ENCODE data around the gene LAIR2.

Gene LAIR2

GRCh38 chr19:54502518-54503048 is at the start of gene LAIR2:
Gene LAIR2, plus strand, starts transcription at chr19:54502831. Its CDS starts 88 bp downstream, at chr19:54502919.
- no peak for DNase-seq

- DNase-seq: no peak
Measured at GRCh38 chr19:54453921-54454780, 48.5 kb upstream of the LAIR2 start.

GRCh38 chr19:54454781-54455675 is 47.6 kb upstream of the LAIR2 start:
- DNase-seq: no peak

GRCh38 chr19:54455786-54456422 is 46.7 kb upstream of the LAIR2 start:
- no peak for DNase-seq

- no peak for DNase-seq
Measured at GRCh38 chr19:54456423-54457373, 45.9 kb upstream of the LAIR2 start.

GRCh38 chr19:54457773-54458647 is 44.6 kb upstream of the LAIR2 start:
- no peak for DNase-seq

- no peak for DNase-seq
Measured at GRCh38 chr19:54458648-54459281, 43.9 kb upstream of the LAIR2 start.

- DNase-seq: no peak
Measured at GRCh38 chr19:54459282-54460229, 43.1 kb upstream of the LAIR2 start.

GRCh38 chr19:54460230-54461005 is 42.2 kb upstream of the LAIR2 start:
- DNase-seq: no peak

- no peak for DNase-seq
Measured at GRCh38 chr19:54461210-54461609, 41.4 kb upstream of the LAIR2 start.

- no peak for DNase-seq
Measured at GRCh38 chr19:54461613-54462012, 41.0 kb upstream of the LAIR2 start.

- DNase-seq: no peak
Measured at GRCh38 chr19:54462047-54462654, 40.5 kb upstream of the LAIR2 start.

- DNase-seq: peak; percentile 35
Measured at GRCh38 chr19:54462655-54463530, 39.7 kb upstream of the LAIR2 start.

GRCh38 chr19:54463531-54464043 is 39.0 kb upstream of the LAIR2 start, which contains the start of gene LENG9:
Gene LENG9, minus strand, starts transcription at chr19:54463778. Its CDS starts 252 bp downstream, at chr19:54463526.
- peak; percentile 98 for DNase-seq

GRCh38 chr19:54464044-54464629 is 38.5 kb upstream of the LAIR2 start:
- DNase-seq: peak; percentile 98
